BLaER1 (cell line): ENCODE results near the gene QPRT.
"Not testable (repeated sequence)": the region's sequence is repeated elsewhere in the genome, so short reads cannot be mapped to it uniquely, and the experiment has no call there.

Experiments
- H3K27ac ChIP-seq: shearing (Covaris generic); formaldehyde crosslinking; 2 replicates; pipeline ENCODE4 v1.8.1; 2022
- H3K27me3 ChIP-seq: shearing (Covaris generic); formaldehyde crosslinking; 2 replicates; pipeline ENCODE4 v1.8.1; 2022
- H3K36me3 ChIP-seq: shearing (Covaris generic); formaldehyde crosslinking; 2 replicates; pipeline ENCODE4 v1.8.1; 2022
- H3K4me1 ChIP-seq: shearing (Covaris generic); formaldehyde crosslinking; 2 replicates; pipeline ENCODE4 v1.8.1; 2022
- H3K4me2 ChIP-seq: shearing (Covaris generic); formaldehyde crosslinking; 2 replicates; pipeline ENCODE4 v1.8.1; 2022
- H3K4me3 ChIP-seq: shearing (Covaris generic); formaldehyde crosslinking; 2 replicates; pipeline ENCODE4 v1.8.1; 2022
- H3K9ac ChIP-seq: shearing (Covaris generic); formaldehyde crosslinking; 2 replicates; pipeline ENCODE4 v1.8.1; 2022
- H3K9me3 ChIP-seq: shearing (Covaris generic); formaldehyde crosslinking; 2 replicates; pipeline ENCODE4 v1.8.1; 2022
- H4K20me1 ChIP-seq: shearing (Covaris generic); formaldehyde crosslinking; 2 replicates; pipeline ENCODE4 v1.8.1; 2022
- Cebpa-rat ChIP-seq: shearing (Covaris generic); IDR thresholded peaks from 2 replicates; pipeline ENCODE4 v1.8.1; 2022

Gene QPRT

GRCh38 chr16:29710227-29711219 lies 31.5 kb downstream of the QPRT start:
- Histone ChIP-seq H3K4me3 (no peak overlapping the region), H3K4me2 (peak overlapping the region; percentile 53), H3K9me3 (peaks cover 12% of the 10 kb centered on the region; the same call in 1 of the 2 replicates), H3K27me3 (no peaks in the 10 kb centered on the region), H3K4me1 (peaks cover 64% of the 10 kb centered on the region), H3K9ac (no peak overlapping the region; the same call in 1 of the 2 replicates), H3K27ac (no peak overlapping the region), H4K20me1 (no peaks in the 10 kb centered on the region), H3K36me3 (no peaks in the 10 kb centered on the region)
- TF ChIP-seq Cebpa-rat: no peak

- H3K27ac ChIP-seq: no peak overlapping the region
- no peak overlapping the region for H3K4me2 ChIP-seq
- H4K20me1 ChIP-seq: no peaks in the 10 kb centered on the region
- peaks cover 12% of the 10 kb centered on the region; the same call in 1 of the 2 replicates for H3K9me3 ChIP-seq
- H3K27me3 ChIP-seq: no peaks in the 10 kb centered on the region
- no peak overlapping the region for H3K9ac ChIP-seq
- no peak for TF ChIP-seq Cebpa-rat
- peaks cover 41% of the 10 kb centered on the region for H3K4me1 ChIP-seq
- H3K36me3 ChIP-seq: no peaks in the 10 kb centered on the region
- no peak overlapping the region for H3K4me3 ChIP-seq
These were observed 33.8 kb downstream of the QPRT start for GRCh38 chr16:29712809-29713208.

GRCh38 chr16:29714396-29714795 lies 35.4 kb downstream of the QPRT start:
- Histone ChIP-seq H3K9ac (no peak overlapping the region), H3K27ac (no peak overlapping the region), H3K27me3 (no peaks in the 10 kb centered on the region), H3K9me3 (0 out of 2 replicates have a peak, but pooled peaks cover 4% of the 10 kb centered on the region), H4K20me1 (no peaks in the 10 kb centered on the region), H3K4me1 (peaks cover 34% of the 10 kb centered on the region), H3K36me3 (no peaks in the 10 kb centered on the region), H3K4me2 (no peak overlapping the region), H3K4me3 (no peak overlapping the region)
- TF ChIP-seq Cebpa-rat: no peak

GRCh38 chr16:29714972-29715371 lies 36.0 kb downstream of the QPRT start:
- no peak for TF ChIP-seq Cebpa-rat
- no peaks in the 10 kb centered on the region for H3K36me3 ChIP-seq
- no peak overlapping the region for H3K4me3 ChIP-seq
- H3K9me3 ChIP-seq: no peaks in the 10 kb centered on the region
- H3K4me2 ChIP-seq: no peak overlapping the region
- peaks cover 33% of the 10 kb centered on the region for H3K4me1 ChIP-seq
- H4K20me1 ChIP-seq: no peaks in the 10 kb centered on the region
- no peak overlapping the region for H3K9ac ChIP-seq
- H3K27me3 ChIP-seq: no peaks in the 10 kb centered on the region
- H3K27ac ChIP-seq: no peak overlapping the region

- no peaks in the 10 kb centered on the region for H3K9me3 ChIP-seq
- no peaks in the 10 kb centered on the region for H4K20me1 ChIP-seq
- no peak overlapping the region for H3K4me2 ChIP-seq
- no peaks in the 10 kb centered on the region for H3K36me3 ChIP-seq
- no peak overlapping the region for H3K9ac ChIP-seq
- H3K4me1 ChIP-seq: peaks cover 31% of the 10 kb centered on the region
- H3K27ac ChIP-seq: no peak overlapping the region
- no peak overlapping the region for H3K4me3 ChIP-seq
- H3K27me3 ChIP-seq: no peaks in the 10 kb centered on the region
- no peak for TF ChIP-seq Cebpa-rat
These were observed 38.1 kb downstream of the QPRT start for GRCh38 chr16:29717113-29717512.

- H4K20me1 ChIP-seq: no peaks in the 10 kb centered on the region
These were observed 40.1 kb downstream of the QPRT start for GRCh38 chr16:29719063-29719462.

GRCh38 chr16:29720703-29721102 lies 41.7 kb downstream of the QPRT start:
- TF ChIP-seq Cebpa-rat: peak; percentile 89; the same call in 1 of the 2 replicates
- H3K4me2 ChIP-seq: peak overlapping the region; percentile 79
- no peaks in the 10 kb centered on the region for H4K20me1 ChIP-seq
- H3K36me3 ChIP-seq: no peaks in the 10 kb centered on the region
- no peaks in the 10 kb centered on the region for H3K27me3 ChIP-seq
- peak overlapping the region; percentile 41 for H3K4me3 ChIP-seq
- H3K27ac ChIP-seq: peak overlapping the region; percentile 87
- no peaks in the 10 kb centered on the region for H3K9me3 ChIP-seq
- peaks cover 63% of the 10 kb centered on the region for H3K4me1 ChIP-seq
- H3K9ac ChIP-seq: peak overlapping the region; percentile 72

More at GRCh38 chr16:29719063-29719462, 40.1 kb downstream of the QPRT start:
- H3K4me2 ChIP-seq: peak overlapping the region; percentile 39
- peak overlapping the region; percentile 51; the same call in 1 of the 2 replicates for H3K27ac ChIP-seq
- H3K27me3 ChIP-seq: no peaks in the 10 kb centered on the region
- H3K4me3 ChIP-seq: no peak overlapping the region
- no peak overlapping the region for H3K9ac ChIP-seq
- no peaks in the 10 kb centered on the region for H3K36me3 ChIP-seq
- peaks cover 48% of the 10 kb centered on the region for H3K4me1 ChIP-seq
- no peak for TF ChIP-seq Cebpa-rat
- H3K9me3 ChIP-seq: no peaks in the 10 kb centered on the region

- H4K20me1 ChIP-seq, H3K36me3 ChIP-seq, H3K9me3 ChIP-seq, H3K27me3 ChIP-seq: not testable (repeated sequence)
- H3K9ac ChIP-seq: peak overlapping the region; percentile 72
- peak overlapping the region; percentile 41 for H3K4me3 ChIP-seq
- peaks cover 67% of the 10 kb centered on the region for H3K4me1 ChIP-seq
- peak overlapping the region; percentile 87 for H3K27ac ChIP-seq
- H3K4me2 ChIP-seq: peak overlapping the region; percentile 79
These were observed 42.3 kb downstream of the QPRT start for GRCh38 chr16:29721167-29721879.

- H3K4me3 ChIP-seq: no peak overlapping the region
- peaks cover 93% of the 10 kb centered on the region for H3K4me1 ChIP-seq
- no peak for TF ChIP-seq Cebpa-rat
- H3K9me3 ChIP-seq: no peaks in the 10 kb centered on the region
- H3K27me3 ChIP-seq: no peaks in the 10 kb centered on the region
- no peak overlapping the region; the same call in 1 of the 2 replicates for H3K9ac ChIP-seq
- H4K20me1 ChIP-seq: no peaks in the 10 kb centered on the region
- peak overlapping the region; percentile 31 for H3K4me2 ChIP-seq
- peak overlapping the region; percentile 35; the same call in 1 of the 2 replicates for H3K27ac ChIP-seq
- no peaks in the 10 kb centered on the region for H3K36me3 ChIP-seq
These were observed 47.9 kb downstream of the QPRT start for GRCh38 chr16:29726845-29727377.
